Vagina (tissue), 2 donors: ENCODE measurements around the gene NOL4L. TPM values are rescaled to one million over a fixed set of nuclear protein-coding genes. Genes with fewer than 3 reads are reported as not detected.

Experiments
- DNase-seq, 2 donors: peaks; one replicate each; pipeline ENCODE4 v3.0.0-alpha.2; 2017; ENCODE audit errors: extremely low spot score in 2 of 2
- H3K27ac ChIP-seq: fragments of 200-600 bp; sonication (generic); one replicate; pipeline ENCODE4 v1.5.1; 2019
- H3K27me3 ChIP-seq: fragments of 200-600 bp; sonication (generic); one replicate; pipeline ENCODE4 v1.5.1; 2019
- H3K36me3 ChIP-seq, 2 donors: fragments of 200-600 bp; sonication (generic); one replicate each; pipeline ENCODE4 v1.5.1; 2017 to 2019
- H3K4me1 ChIP-seq: fragments of 200-600 bp; sonication (generic); one replicate; pipeline ENCODE4 v1.5.1; 2019
- H3K4me3 ChIP-seq, 2 donors: fragments of 200-600 bp; sonication (generic); 1 replicate in 1 of 2; 2 replicates in 1 of 2; pipeline ENCODE4 v1.5.1; 2016 to 2019
- H3K9me3 ChIP-seq: fragments of 200-600 bp; sonication (generic); one replicate; pipeline ENCODE4 v1.5.1; 2019
- POLR2A ChIP-seq, 2 donors: fragments of 450-650 bp; IDR thresholded peaks; one replicate each; pipeline ENCODE4 v1.6.1; 2017; ENCODE audit warnings: antibody characterized with exemption in 2 of 2, mild to moderate bottlenecking in 2 of 2, moderate library complexity in 2 of 2
- POLR2AphosphoS5 ChIP-seq, 2 donors: sonication (generic); formaldehyde crosslinking; IDR thresholded peaks; one replicate each; pipeline ENCODE4 v1.9.0; 2017; ENCODE audit warnings: antibody characterized with exemption in 2 of 2, mild to moderate bottlenecking in 2 of 2, low read depth in 1 of 2; ENCODE audit not compliant: insufficient read depth in 1 of 2
- intact Hi-C: fragments of 100-400 bp; cut with DNase I; formaldehyde crosslinking; loops from one replicate; pipeline ENCODE4 v1.15.1; 2023
- total RNA-seq: library from RNA; depleted of rRNA; stranded (reverse); fragments of >200 nt; gene quantifications from one replicate; pipeline ENCODE4 v1.2.3, GENCODE V29; 2016
- TF ChIP-seq, protein P1 (sequence below), 3 experiments: fragments of 450-650 bp in 2 of 3; fragments of 200-600 bp in 1 of 3; sonication (generic) in 1 of 3; IDR thresholded peaks; one replicate each; pipeline ENCODE4 v1.5.1; 2017 to 2019; ENCODE audit warnings: antibody characterized with exemption in 3 of 3, mild to moderate bottlenecking in 2 of 3, moderate library complexity in 2 of 3

Gene NOL4L
- total RNA-seq, 1 donor from 2014 or later: 17.9 TPM

DNA sequence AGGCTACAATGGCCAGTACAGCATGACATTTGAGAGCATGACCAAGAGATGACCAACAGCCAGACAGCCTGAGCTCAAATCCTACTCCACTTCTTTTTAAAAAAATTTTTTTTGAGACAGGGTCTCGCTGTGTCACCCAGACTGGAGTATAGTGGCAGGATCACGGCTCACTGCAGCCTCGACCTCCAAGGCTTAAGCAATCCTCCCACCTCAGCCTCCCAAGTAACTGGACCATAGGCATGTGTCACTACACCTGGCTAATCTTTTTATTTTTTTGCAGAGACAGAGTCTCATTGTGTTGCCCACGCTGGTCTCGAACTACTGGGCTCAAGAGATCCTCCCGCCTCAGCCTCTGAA lies 42.9 kb downstream of the NOL4L start:
- intact Hi-C loops: no loop called here

DNA sequence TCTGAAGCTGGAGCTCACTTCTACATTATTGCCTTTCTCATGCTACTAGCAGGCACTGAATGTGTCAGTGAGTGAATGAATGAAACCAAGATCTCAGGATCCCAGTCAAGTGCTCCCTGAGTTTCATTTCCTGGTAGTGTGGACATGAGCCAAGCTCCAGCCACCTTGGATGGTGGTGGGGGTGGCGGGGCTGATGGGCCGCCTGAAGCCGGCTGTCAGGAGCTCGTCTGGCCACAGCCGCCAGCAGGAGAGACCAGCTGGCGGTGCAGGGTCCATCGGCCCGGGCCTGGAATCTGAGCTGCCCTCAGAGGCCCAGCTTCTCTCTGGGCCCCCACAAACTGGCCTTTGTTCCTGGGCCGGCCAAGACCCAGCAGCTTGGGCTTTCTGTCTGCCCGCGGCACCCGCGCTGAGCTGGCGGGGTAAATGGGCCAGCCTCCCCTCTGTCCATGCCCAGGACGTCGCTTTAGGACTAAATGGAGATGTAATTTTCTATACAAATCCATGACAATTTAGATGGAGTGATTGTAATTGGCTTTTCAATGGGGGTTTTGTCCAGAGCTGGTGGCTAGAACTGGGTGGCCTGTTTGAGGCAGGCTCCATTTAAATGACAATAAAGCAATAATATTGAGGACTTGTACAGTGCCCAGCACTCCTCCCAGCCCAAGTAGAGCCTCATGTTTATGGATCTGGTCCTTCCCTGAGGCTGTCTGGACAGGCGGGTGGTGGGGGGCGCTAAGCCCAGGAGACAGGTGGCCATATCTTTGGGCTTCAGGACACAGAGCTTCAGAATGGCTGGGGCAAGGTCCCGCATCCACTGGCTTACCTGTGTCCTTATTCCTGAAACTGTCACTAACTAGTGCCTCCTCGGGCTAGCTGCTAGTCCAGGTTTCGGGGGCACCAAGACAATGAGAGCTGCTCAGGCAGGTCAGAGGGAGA lies 43.5 kb downstream of the NOL4L start:
- Histone ChIP-seq H3K9me3 (no peaks in the 10 kb centered on the region), H3K4me3 (no peak overlapping the region), H3K27ac (no peak overlapping the region), H3K27me3 (no peaks in the 10 kb centered on the region), H3K36me3 (no peaks in the 10 kb centered on the region), H3K4me1 (peaks cover 36% of the 10 kb centered on the region)
- intact Hi-C loops: no loop called here
- DNase-seq: no peak
- TF ChIP-seq POLR2A (IDR thresholded peaks at IDR 0.05): no peak
- TF ChIP-seq POLR2AphosphoS5 (IDR thresholded peaks at IDR 0.05; ENCODE audit: insufficient read depth in 1 of 2, low read depth in 1 of 2): no peak

More for the DNA sequence above, 42.9 kb downstream of the NOL4L start:
- Histone ChIP-seq H3K4me1 (peaks cover 32% of the 10 kb centered on the region), H3K4me3 (no peak overlapping the region), H3K27ac (no peak overlapping the region), H3K36me3 (no peaks in the 10 kb centered on the region), H3K9me3 (no peaks in the 10 kb centered on the region), H3K27me3 (no peaks in the 10 kb centered on the region)
- TF ChIP-seq, protein P1, sequence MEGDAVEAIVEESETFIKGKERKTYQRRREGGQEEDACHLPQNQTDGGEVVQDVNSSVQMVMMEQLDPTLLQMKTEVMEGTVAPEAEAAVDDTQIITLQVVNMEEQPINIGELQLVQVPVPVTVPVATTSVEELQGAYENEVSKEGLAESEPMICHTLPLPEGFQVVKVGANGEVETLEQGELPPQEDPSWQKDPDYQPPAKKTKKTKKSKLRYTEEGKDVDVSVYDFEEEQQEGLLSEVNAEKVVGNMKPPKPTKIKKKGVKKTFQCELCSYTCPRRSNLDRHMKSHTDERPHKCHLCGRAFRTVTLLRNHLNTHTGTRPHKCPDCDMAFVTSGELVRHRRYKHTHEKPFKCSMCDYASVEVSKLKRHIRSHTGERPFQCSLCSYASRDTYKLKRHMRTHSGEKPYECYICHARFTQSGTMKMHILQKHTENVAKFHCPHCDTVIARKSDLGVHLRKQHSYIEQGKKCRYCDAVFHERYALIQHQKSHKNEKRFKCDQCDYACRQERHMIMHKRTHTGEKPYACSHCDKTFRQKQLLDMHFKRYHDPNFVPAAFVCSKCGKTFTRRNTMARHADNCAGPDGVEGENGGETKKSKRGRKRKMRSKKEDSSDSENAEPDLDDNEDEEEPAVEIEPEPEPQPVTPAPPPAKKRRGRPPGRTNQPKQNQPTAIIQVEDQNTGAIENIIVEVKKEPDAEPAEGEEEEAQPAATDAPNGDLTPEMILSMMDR (IDR thresholded peaks at IDR 0.05): no peak
- no peak for TF ChIP-seq POLR2AphosphoS5 (IDR thresholded peaks at IDR 0.05; ENCODE audit: insufficient read depth in 1 of 2, low read depth in 1 of 2)
- no peak for TF ChIP-seq POLR2A (IDR thresholded peaks at IDR 0.05)
- no peak for DNase-seq

DNA sequence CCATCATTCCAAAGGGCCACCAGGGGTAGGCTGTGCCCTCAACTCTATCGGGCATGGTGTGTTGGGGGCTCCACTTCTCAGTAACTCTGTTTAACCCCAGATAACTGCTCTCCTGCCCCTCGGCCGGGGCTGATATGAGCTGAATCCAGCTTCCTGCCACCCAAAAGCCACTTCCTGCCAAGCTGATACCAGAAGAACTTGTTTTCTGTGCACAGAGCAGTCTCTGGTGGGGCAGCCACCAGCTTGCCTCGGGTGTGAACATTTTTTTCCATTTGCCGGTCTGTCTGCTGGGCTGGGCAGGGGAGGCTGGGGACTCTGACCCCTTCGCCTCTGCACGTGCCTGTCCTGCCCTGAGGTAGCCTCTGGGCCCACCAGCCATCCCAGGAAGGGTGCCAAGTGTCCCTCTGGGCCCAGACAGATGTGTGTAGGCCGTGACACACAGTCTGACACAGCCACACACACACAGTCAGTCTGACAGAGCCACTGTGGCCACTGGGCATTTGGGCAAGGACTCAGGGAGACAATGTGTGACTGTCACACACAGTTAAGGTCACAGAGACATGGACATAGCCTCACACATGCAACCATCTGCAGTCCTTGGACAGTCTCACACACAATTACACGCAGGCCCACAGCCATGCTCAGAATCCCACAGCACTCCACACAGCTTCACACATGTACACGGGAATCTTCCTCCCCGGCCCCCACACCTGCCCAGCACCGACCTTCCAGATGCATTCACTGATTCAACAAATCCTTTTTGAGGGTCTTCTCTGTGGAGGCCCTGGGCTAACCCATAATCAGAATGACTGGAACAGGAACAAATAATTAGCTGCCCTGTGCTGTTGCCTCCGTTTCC lies 45.1 kb downstream of the NOL4L start:
- H3K27me3 ChIP-seq: no peaks in the 10 kb centered on the region
- no peaks in the 10 kb centered on the region for H3K36me3 ChIP-seq
- no peaks in the 10 kb centered on the region for H3K9me3 ChIP-seq
- TF ChIP-seq, protein P1 (IDR thresholded peaks at IDR 0.05): no peak
- TF ChIP-seq POLR2AphosphoS5 (IDR thresholded peaks at IDR 0.05; ENCODE audit: insufficient read depth in 1 of 2, low read depth in 1 of 2): peak in 1 of 2 donors; percentile 27
- no peak overlapping the region for H3K27ac ChIP-seq
- intact Hi-C loops: no loop called here
- peaks cover 45% of the 10 kb centered on the region for H3K4me1 ChIP-seq
- H3K4me3 ChIP-seq: no peak overlapping the region
- DNase-seq: no peak

DNA sequence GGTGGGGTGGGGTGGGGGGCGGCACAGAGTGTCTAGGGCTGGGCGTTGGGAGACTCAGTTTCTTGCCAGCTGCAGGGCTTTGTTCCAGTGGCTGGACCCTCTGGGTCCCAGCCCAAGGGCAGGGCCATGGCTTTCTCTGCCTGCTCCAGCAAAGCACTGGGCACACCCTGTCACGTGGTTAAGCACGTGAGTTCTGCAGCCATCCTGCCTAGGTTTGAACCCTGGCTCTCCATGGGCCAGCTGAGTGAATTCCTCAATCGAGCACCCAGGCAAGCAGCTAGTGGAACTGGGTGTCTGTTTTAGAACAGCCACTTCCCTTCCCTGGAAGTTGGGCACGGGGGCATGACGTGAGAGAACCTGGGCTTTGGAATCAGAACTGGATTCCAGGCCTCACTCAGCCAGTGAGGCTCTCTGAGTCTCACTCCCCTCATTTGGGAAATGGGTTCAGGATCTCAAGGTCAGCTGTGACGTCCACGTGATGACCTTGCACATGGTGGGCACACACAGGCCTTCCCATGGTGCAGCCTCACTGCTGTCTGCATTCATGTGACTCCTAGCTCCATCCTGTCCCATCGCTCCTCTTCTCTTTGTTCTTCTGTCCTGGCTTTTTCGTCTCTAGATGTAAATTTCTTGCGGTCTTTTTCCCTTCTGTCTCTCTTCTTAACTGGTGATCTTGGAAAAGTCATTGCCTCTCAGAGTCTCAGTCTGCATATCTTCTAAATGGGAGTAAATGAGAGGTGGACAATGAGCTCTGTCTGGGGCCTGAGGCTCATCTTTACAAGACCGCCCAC lies 45.9 kb downstream of the NOL4L start:
- no peaks in the 10 kb centered on the region for H3K27me3 ChIP-seq
- no peak overlapping the region for H3K27ac ChIP-seq
- intact Hi-C loops: no loop called here
- no peak for TF ChIP-seq POLR2A (IDR thresholded peaks at IDR 0.05)
- TF ChIP-seq POLR2AphosphoS5 (IDR thresholded peaks at IDR 0.05; ENCODE audit: insufficient read depth in 1 of 2, low read depth in 1 of 2): no peak
- TF ChIP-seq, protein P1 (IDR thresholded peaks at IDR 0.05): no peak
- no peaks in the 10 kb centered on the region for H3K36me3 ChIP-seq
- peaks cover 45% of the 10 kb centered on the region for H3K4me1 ChIP-seq
- DNase-seq: no peak
- H3K4me3 ChIP-seq: no peak overlapping the region
- H3K9me3 ChIP-seq: no peaks in the 10 kb centered on the region

DNA sequence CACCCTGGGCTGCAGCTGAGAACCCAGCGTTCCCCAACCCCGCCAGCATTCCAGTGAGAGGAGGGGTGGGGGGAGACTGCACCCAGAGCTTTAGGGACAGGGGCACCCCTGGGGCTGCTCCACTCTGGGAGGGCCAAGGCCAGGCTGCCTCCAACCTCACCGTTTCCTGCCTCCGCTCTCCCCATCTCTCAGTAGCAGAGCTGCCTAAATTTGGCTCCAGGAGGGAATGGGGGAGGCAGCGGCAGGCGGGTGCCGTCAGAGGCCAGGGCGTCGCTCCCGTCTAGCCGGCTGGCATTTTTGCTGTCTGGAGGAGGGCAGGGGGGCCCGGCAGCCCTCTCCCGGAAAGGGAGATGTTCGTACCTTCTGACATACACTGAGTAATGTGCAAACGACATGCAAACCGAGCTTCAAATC lies 46.6 kb downstream of the NOL4L start:
- H3K4me3 ChIP-seq: no peak overlapping the region
- H3K27me3 ChIP-seq: no peaks in the 10 kb centered on the region
- peaks cover 45% of the 10 kb centered on the region for H3K4me1 ChIP-seq
- no peaks in the 10 kb centered on the region for H3K9me3 ChIP-seq
- no peak for TF ChIP-seq POLR2AphosphoS5 (IDR thresholded peaks at IDR 0.05; ENCODE audit: insufficient read depth in 1 of 2, low read depth in 1 of 2)
- TF ChIP-seq, protein P1 (IDR thresholded peaks at IDR 0.05): no peak
- no peak for TF ChIP-seq POLR2A (IDR thresholded peaks at IDR 0.05)
- H3K27ac ChIP-seq: no peak overlapping the region
- intact Hi-C loops: no loop called here
- no peaks in the 10 kb centered on the region for H3K36me3 ChIP-seq
- DNase-seq: no peak
